AG04450 (cell line): ENCODE results near the gene SEZ6. TPM values are rescaled to one million over a fixed set of nuclear protein-coding genes. Genes with fewer than 3 reads are reported as not detected.

Experiments used
- CTCF ChIA-PET: fragments of 300-600, 350-600 bp; formaldehyde crosslinking; extraction: SDS; loops from one replicate; lab custom pipeline; 2022; ENCODE audit warnings: antibody characterized with exemption, inconsistent platforms; lab: Charles Lee
- POLR2A ChIA-PET: fragments of 350-600 bp; formaldehyde crosslinking; extraction: SDS; loops from one replicate; lab custom pipeline; 2021; ENCODE audit warnings: antibody characterized with exemption, inconsistent platforms; lab: Yijun Ruan, JAX
- DNase-seq: peaks from one replicate; pipeline ENCODE4 v3.0.0-alpha.2; 2011; ENCODE audit warnings: low read depth, low spot score
- H3K27ac ChIP-seq: one replicate; pipeline ENCODE4 v1.5.1; 2012; ENCODE audit warnings: low read depth, low read length, control low read depth
- H3K27me3 ChIP-seq: one replicate; pipeline ENCODE4 v1.6.0; 2012; ENCODE audit warnings: low read length; ENCODE audit not compliant: control insufficient read depth, insufficient read depth
- H3K4me3 ChIP-seq: 2 replicates; pipeline ENCODE4 v1.5.1; 2011; ENCODE audit warnings: mild to moderate bottlenecking, low read depth, low read length, control low read depth
- H3K9me3 ChIP-seq: 2 replicates; pipeline ENCODE4 v1.5.1; 2012; ENCODE audit warnings: low read length; ENCODE audit not compliant: control insufficient read depth, insufficient read depth
- CTCF ChIP-seq: IDR thresholded peaks from 2 replicates; pipeline ENCODE4 v1.5.1; 2011; ENCODE audit warnings: low read depth, low read length, control low read depth, inconsistent platforms
- polyA plus RNA-seq: library from polyadenylated mRNA; depleted of rRNA; stranded (reverse); fragments of >200 nt; gene quantifications from 2 replicates; pipeline ENCODE4 v1.2.3, GENCODE V29; 2011

SEZ6 gene
- polyA plus RNA-seq, 1 experiment = not detected

DNA sequence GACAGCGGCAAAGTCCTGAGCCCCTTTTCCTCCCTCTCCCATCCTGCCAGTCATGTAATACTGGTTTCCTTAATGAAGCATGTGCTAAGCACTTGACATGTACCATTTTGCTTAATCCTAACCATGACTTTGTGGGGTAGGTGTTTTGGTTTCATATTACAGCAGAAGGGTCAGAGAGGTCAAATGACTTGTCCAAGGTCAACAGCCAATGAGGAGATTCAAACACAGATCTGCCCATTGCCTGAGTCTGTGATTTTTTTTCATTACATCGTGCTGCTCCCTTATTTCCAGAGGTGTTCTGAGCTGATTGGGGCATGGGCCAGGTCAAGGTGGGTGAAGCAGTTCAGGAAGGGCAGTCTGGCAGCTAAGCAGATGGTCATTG, 36.9 kb downstream of the SEZ6 start:
- no peak for TF ChIP-seq CTCF
- peaks cover 42% of the 10 kb centered on the region for H3K27me3 ChIP-seq
- H3K9me3 ChIP-seq = no peaks in the 10 kb centered on the region
- H3K27ac ChIP-seq = no peak overlapping the region
- POLR2A ChIA-PET = no interaction called here
- DNase-seq = no peak
- CTCF ChIA-PET = interaction anchor here (2.5 to 4.2 kb wide), 2 partner anchors 143 to 148 kb away, joined by 27 to 31 read pairs; no protein-coding TSS in a partner anchor
- no peak overlapping the region for H3K4me3 ChIP-seq

- no peak overlapping the region for H3K27ac ChIP-seq
- CTCF ChIA-PET = interaction anchor here (1.0 to 4.2 kb wide), 4 partner anchors 16 to 149 kb away, joined by 3 to 31 read pairs (median 16); partner anchors contain the start of gene PHF12
- no peak for DNase-seq
- H3K27me3 ChIP-seq = peaks cover 41% of the 10 kb centered on the region
- H3K4me3 ChIP-seq = no peak overlapping the region
- TF ChIP-seq CTCF = no peak
- POLR2A ChIA-PET = interaction anchor here (0.7 kb wide), 1 partner anchor 142 kb away, joined by 3 read pairs; no protein-coding TSS in a partner anchor
- no peaks in the 10 kb centered on the region for H3K9me3 ChIP-seq
Observed at GRCh38 chr17:28968231-28968913, 37.5 kb downstream of the SEZ6 start.

DNA sequence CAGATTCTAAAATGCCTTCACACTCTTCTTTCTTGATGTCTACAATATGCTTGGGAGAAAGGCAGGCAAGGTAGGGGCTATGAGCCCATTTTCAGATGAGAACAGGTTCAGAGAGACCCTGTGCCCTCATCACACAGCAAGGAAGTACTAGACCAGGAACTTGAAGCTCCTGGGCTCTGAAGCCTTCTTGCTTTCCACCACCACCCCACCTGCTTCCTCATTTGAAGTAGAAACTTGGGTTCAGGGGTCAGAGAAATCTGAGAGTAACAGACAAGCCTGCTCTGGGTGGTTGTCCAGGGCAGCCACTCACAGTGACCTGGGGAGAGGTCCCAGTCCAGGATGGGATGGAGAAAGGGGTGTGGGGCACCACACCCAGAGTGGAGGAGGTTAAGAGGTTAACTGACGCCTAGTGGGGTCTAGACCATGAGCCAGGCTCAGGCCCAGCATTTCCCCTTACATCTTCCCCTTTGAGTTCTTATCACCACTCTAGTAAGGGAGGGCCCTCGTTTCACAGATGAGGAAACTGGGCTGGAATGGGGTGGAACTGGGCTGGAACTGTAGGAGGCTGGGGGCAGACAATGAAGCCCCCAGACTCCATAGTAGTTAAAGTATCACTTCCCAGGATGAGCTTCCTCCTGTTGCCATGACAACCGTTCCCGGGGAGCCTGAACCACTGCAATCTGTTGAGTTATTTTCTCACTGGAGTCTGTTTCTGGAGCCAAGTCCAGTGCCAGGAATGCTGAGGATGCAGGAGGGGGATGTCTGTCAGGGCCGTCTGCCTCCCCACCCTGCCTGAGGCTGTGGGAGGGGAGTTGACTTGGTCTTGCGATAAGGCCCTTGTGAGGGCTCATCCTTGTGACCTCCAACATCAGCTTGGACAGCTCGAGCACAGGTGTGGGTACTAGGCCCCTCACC, 38.4 kb downstream of the SEZ6 start:
- Histone ChIP-seq H3K9me3 (no peaks in the 10 kb centered on the region), H3K27me3 (peaks cover 34% of the 10 kb centered on the region), H3K27ac (no peak overlapping the region), H3K4me3 (no peak overlapping the region)
- no peak for TF ChIP-seq CTCF
- ChIA-PET POLR2A (no interaction called here), CTCF (interaction anchor here (1.0 to 4.2 kb wide), 5 partner anchors 15 to 150 kb away, joined by 3 to 31 read pairs (median 6); partner anchors contain the start of gene PHF12)
- no peak for DNase-seq

DNA sequence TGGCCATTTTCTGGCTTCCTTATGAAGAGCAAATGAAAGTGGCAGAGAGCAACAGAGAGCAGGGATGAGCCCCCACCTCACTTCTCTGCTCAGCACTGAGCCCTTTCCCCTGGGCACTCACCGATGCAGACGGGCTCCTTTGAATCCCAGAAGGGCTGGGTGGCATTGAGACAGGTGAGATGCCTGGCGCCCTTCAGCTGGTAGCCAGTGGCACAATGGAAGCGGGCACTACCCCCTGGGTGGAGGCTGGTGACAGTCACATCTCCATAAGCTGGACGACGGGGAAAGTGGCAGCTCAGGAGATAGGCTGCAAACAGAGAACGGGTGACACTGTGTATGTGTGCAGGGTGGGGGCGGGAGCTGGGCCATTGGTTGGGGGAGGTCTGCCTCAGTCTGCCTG, 42.0 kb downstream of the SEZ6 start:
- no peak for DNase-seq
- POLR2A ChIA-PET = interaction anchor here (0.5 to 1.2 kb wide), 4 partner anchors 10 to 153 kb away, joined by 3 to 4 read pairs (median 3); no protein-coding TSS in a partner anchor

More for the DNA sequence above, 42.0 kb downstream of the SEZ6 start:
- Histone ChIP-seq H3K9me3 (no peaks in the 10 kb centered on the region), H3K27me3 (peaks cover 15% of the 10 kb centered on the region), H3K4me3 (no peak overlapping the region), H3K27ac (no peak overlapping the region)
- no peak for TF ChIP-seq CTCF
- CTCF ChIA-PET = interaction anchor here (1.0 to 5.5 kb wide), 8 partner anchors 10 to 236 kb away, joined by 9 to 218 read pairs (median 15); partner anchors contain the start of genes NEK8 and TLCD1
